OCI-LY7 (cell line): ENCODE data around the gene SPACA4. TPM values are rescaled to one million over a fixed set of nuclear protein-coding genes. Genes with fewer than 3 reads are reported as not detected.

Experiments
- BruUV-seq: library from RNA; stranded (reverse); fragments of 400-500 nt; replicated peaks from 2 replicates; lab custom pipeline; 2021; lab: Mats Ljungman, UMichigan
- CTCF ChIA-PET: fragments of 300-600 bp; sonication (Branson Sonifier 250); formaldehyde crosslinking; loops from one replicate; lab custom pipeline; 2022; ENCODE audit warnings: antibody characterized with exemption; ENCODE audit not compliant: unreplicated experiment; lab: Charles Lee
- POLR2A ChIA-PET: fragments of 300-600 bp; sonication (Branson Sonifier 250); formaldehyde crosslinking; loops from one replicate; lab custom pipeline; 2022; ENCODE audit warnings: antibody characterized with exemption; lab: Charles Lee
- DNase-seq: peaks from one replicate; pipeline ENCODE4 v3.0.0-alpha.2; 2015; ENCODE audit warnings: low spot score
- H2AFZ ChIP-seq: fragments of 200-600 bp; sonication (generic), shearing (Covaris generic); 2 replicates; pipeline ENCODE4 v1.6.1; 2014; ENCODE audit warnings: mild to moderate bottlenecking, antibody characterized with exemption, low read length, moderate library complexity
- H3K27ac ChIP-seq: fragments of 200-600 bp; sonication (generic); 2 replicates; pipeline ENCODE4 v1.5.1; 2014; ENCODE audit warnings: mixed run types, low read depth, mild to moderate bottlenecking, moderate library complexity, low read length, inconsistent platforms; ENCODE audit not compliant: poor library complexity, severe bottlenecking
- H3K36me3 ChIP-seq: fragments of 200-600 bp; sonication (generic); 2 replicates; pipeline ENCODE4 v1.6.1; 2014; ENCODE audit warnings: mild to moderate bottlenecking, antibody characterized with exemption, low read length, moderate library complexity, mixed read lengths; ENCODE audit not compliant: insufficient read depth
- H3K4me1 ChIP-seq: fragments of 200-600 bp; sonication (generic); 2 replicates; pipeline ENCODE4 v1.5.1; 2014; ENCODE audit warnings: mild to moderate bottlenecking, low read length; ENCODE audit not compliant: insufficient read depth, poor library complexity, severe bottlenecking
- H3K4me2 ChIP-seq: fragments of 200-600 bp; sonication (generic); 2 replicates; pipeline ENCODE4 v1.6.1; 2014; ENCODE audit warnings: mild to moderate bottlenecking, low read length
- H3K4me3 ChIP-seq: fragments of 200-600 bp; sonication (generic); 2 replicates; pipeline ENCODE4 v1.5.1; 2014; ENCODE audit warnings: mild to moderate bottlenecking, low read depth, low read length; ENCODE audit not compliant: poor library complexity, severe bottlenecking
- H3K79me2 ChIP-seq: fragments of 200-600 bp; sonication (generic); 2 replicates; pipeline ENCODE4 v1.6.1; 2016; ENCODE audit warnings: low read depth, mild to moderate bottlenecking, low read length, moderate library complexity, mixed read lengths; ENCODE audit not compliant: insufficient read depth
- H3K9me2 ChIP-seq: fragments of 200-600 bp; sonication (generic); 2 replicates; pipeline ENCODE4 v1.6.1; 2016; ENCODE audit warnings: mild to moderate bottlenecking, low read length, mixed read lengths; ENCODE audit not compliant: insufficient read depth
- H3K9me3 ChIP-seq: fragments of 200-600 bp; sonication (generic); 2 replicates; pipeline ENCODE4 v1.6.1; 2014; ENCODE audit warnings: mild to moderate bottlenecking, mixed run types, low read length, mixed read lengths
- H4K20me1 ChIP-seq: fragments of 200-600 bp; sonication (generic); 2 replicates; pipeline ENCODE4 v1.6.1; 2014; ENCODE audit warnings: mild to moderate bottlenecking, antibody characterized with exemption, low read length, moderate library complexity, mixed read lengths; ENCODE audit not compliant: insufficient read depth
- EZH2phosphoT487 ChIP-seq: fragments of 200-600 bp; sonication (generic); IDR thresholded peaks from 2 replicates; pipeline ENCODE4 v1.6.1; 2018; ENCODE audit warnings: low read depth, borderline replicate concordance, mild to moderate bottlenecking, mixed run types, antibody characterized with exemption, low read length, moderate library complexity, mixed read lengths
- intact Hi-C: fragments of 100-400 bp; cut with micrococcal nuclease; formaldehyde crosslinking; loops from one replicate; pipeline ENCODE4 v1.10.0; 2022; ENCODE audit not compliant: unreplicated experiment
- total RNA-seq, 2 experiments: library from RNA; depleted of rRNA in 1 of 2; stranded (reverse); fragments of >200 nt in 1 of 2; shearing (Covaris generic) in 1 of 2; gene quantifications; 2 replicates each; pipeline ENCODE4 v1.2.3, GENCODE V29; 2014 to 2022
- TF ChIP-seq, protein P1 (sequence below): fragments of 200-600 bp; sonication (generic); conservative IDR thresholded peaks from 2 replicates; pipeline ENCODE4 v1.5.1; 2014; ENCODE audit warnings: mild to moderate bottlenecking, antibody characterized with exemption, low read length, moderate library complexity, mixed read lengths

SPACA4 gene
- total RNA-seq, 2 experiments from 2014 or later = not detected

DNA sequence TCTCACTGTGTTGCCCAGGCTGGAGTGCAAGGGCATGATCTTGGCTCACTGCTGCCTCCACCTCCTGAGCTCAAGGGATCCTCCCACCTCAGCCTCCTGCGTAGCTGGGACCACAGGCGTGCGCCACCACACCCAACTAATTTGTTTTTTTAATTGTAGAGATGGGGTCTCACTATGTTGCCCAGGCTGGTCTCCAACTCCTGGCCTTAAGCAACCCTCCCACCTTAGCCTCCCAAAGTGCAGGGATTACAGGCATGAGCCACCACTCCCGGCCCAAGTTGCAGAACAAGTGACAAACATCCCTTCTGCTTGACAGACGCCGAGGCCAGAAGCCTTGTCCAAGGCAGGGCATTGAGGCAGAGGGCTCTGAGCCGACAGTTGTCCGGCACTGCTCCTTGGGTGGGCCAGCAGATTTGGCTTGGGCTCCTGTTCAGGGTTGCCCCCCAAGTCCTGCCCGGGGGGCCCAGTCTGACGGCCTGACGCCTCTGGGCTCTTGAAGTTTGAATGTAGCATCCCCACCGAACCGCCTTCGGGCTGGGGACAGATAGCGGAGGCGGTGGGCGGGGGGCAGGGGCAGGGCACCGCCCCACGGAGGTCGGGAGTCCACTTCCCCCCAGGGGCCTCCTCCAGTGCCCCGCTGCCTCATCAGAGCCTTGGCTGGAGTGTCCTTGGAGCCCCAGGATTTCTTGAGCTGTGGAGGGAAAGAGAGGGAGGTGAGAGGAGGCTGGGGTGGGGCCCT lies 5.7 kb upstream of the SPACA4 start:
- no peak overlapping the region for H2AFZ ChIP-seq
- no peaks in the 10 kb centered on the region for H3K79me2 ChIP-seq
- no peak for DNase-seq
- no peak overlapping the region for H3K4me2 ChIP-seq
- H4K20me1 ChIP-seq = no peaks in the 10 kb centered on the region
- H3K27ac ChIP-seq = no peak overlapping the region
- no peaks in the 10 kb centered on the region for H3K9me3 ChIP-seq
- H3K9me2 ChIP-seq = no peaks in the 10 kb centered on the region
- ChIA-PET CTCF (no interaction called here), POLR2A (no interaction called here)
- H3K4me1 ChIP-seq = no peaks in the 10 kb centered on the region
- H3K36me3 ChIP-seq = peaks cover 8% of the 10 kb centered on the region
- no peak for TF ChIP-seq EZH2phosphoT487
- TF ChIP-seq, protein P1, sequence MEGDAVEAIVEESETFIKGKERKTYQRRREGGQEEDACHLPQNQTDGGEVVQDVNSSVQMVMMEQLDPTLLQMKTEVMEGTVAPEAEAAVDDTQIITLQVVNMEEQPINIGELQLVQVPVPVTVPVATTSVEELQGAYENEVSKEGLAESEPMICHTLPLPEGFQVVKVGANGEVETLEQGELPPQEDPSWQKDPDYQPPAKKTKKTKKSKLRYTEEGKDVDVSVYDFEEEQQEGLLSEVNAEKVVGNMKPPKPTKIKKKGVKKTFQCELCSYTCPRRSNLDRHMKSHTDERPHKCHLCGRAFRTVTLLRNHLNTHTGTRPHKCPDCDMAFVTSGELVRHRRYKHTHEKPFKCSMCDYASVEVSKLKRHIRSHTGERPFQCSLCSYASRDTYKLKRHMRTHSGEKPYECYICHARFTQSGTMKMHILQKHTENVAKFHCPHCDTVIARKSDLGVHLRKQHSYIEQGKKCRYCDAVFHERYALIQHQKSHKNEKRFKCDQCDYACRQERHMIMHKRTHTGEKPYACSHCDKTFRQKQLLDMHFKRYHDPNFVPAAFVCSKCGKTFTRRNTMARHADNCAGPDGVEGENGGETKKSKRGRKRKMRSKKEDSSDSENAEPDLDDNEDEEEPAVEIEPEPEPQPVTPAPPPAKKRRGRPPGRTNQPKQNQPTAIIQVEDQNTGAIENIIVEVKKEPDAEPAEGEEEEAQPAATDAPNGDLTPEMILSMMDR = no peak
- H3K4me3 ChIP-seq = no peak overlapping the region
- intact Hi-C loops = no loop called here
- no TSS peak for BruUV-seq

DNA sequence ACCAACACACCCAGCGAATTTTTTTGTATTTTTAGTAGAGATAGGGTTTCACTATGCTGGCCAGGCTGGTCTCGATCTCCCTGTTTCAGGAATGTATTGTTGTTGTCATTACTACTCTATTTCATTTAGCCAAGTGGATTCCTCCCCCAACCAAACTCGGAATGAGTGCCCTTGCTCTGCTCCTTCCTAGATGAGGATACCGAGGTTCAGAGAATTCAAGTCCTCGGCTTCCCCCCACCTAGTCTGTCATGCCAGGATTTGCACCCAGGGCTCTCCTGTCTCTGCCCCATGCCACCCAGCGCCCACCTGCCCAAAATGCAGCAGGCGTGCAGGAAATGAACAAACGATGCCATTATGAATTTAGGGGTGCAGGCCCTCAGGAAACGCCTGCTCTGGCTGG lies 3.5 kb upstream of the SPACA4 start:
- Histone ChIP-seq H3K27ac (no peak overlapping the region), H3K4me1 (no peaks in the 10 kb centered on the region), H3K4me3 (no peak overlapping the region), H3K9me3 (no peaks in the 10 kb centered on the region), H3K4me2 (no peak overlapping the region), H4K20me1 (no peaks in the 10 kb centered on the region), H3K36me3 (peaks cover 25% of the 10 kb centered on the region), H2AFZ (no peak overlapping the region), H3K9me2 (no peaks in the 10 kb centered on the region), H3K79me2 (no peaks in the 10 kb centered on the region)
- TF ChIP-seq, protein P1 = no peak
- no peak for TF ChIP-seq EZH2phosphoT487
- intact Hi-C loops = no loop called here
- BruUV-seq = no TSS peak
- ChIA-PET POLR2A (no interaction called here), CTCF (no interaction called here)
- DNase-seq = no peak

DNA sequence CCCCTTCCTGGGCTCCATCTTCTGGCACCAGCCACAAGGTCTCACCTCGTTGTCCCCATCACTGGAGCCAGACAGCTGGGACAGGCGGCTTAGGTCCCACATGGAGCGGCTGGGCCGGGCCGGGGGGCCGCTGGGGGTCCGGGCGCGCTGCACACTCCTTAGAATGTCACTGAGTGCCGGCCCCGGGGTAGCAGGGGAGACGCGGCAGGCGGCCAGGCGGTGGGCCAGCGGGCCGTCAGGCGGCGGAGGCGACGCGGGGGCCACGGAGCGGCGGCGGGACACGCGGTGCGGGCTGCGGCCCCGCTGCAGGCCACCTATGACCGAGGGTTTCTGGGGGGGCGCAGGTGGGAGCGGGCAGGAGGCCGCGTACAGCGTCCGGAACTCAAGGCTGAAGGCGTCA lies 3.1 kb upstream of the SPACA4 start:
- intact Hi-C loops = no loop called here
- no TSS peak for BruUV-seq
- Histone ChIP-seq H3K9me3 (no peaks in the 10 kb centered on the region), H3K9me2 (no peaks in the 10 kb centered on the region), H3K4me2 (no peak overlapping the region), H3K79me2 (no peaks in the 10 kb centered on the region), H3K36me3 (peaks cover 25% of the 10 kb centered on the region), H3K27ac (no peak overlapping the region), H4K20me1 (no peaks in the 10 kb centered on the region), H3K4me3 (no peak overlapping the region), H2AFZ (no peak overlapping the region), H3K4me1 (no peaks in the 10 kb centered on the region)
- CTCF ChIA-PET = no interaction called here
- no peak for DNase-seq
- POLR2A ChIA-PET = no interaction called here
- TF ChIP-seq, protein P1 = no peak
- TF ChIP-seq EZH2phosphoT487 = no peak
